AG09319 (cell line): Measurements from ENCODE around the gene MMS22L.

Experiments used
- DNase-seq: peaks from one replicate; pipeline ENCODE4 v3.0.0-alpha.2; 2010; ENCODE audit warnings: low read depth; ENCODE audit errors: extremely low read depth
- CTCF ChIP-seq: IDR thresholded peaks from 2 replicates; pipeline ENCODE4 v1.5.1; 2011; ENCODE audit warnings: low read depth, mild to moderate bottlenecking, inconsistent platforms, low read length, moderate library complexity

The MMS22L gene

GRCh38 chr6:97150932-97151331, 132.1 kb downstream of the MMS22L start:
- TF ChIP-seq CTCF, result no peak
- no peak for DNase-seq

DNA sequence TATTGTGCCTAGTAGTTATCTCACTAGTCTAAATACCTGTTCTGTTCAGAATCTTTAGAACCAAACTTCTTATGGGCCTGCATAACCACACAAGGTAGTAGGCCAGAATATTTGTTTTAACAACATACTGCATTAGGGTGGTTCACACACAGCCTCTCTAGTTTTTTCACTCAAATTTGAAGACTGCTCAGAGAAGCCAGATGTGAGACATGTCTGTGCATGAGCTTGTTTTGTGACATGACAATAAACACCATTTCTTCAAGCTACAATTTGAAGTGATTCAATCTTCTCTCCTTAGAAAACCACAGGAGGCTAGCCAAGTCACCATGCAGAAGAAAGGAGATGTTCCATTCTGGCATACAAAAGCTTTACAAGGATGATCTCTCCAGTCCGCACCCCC, 135.6 kb downstream of the MMS22L start:
- no peak for TF ChIP-seq CTCF

DNA sequence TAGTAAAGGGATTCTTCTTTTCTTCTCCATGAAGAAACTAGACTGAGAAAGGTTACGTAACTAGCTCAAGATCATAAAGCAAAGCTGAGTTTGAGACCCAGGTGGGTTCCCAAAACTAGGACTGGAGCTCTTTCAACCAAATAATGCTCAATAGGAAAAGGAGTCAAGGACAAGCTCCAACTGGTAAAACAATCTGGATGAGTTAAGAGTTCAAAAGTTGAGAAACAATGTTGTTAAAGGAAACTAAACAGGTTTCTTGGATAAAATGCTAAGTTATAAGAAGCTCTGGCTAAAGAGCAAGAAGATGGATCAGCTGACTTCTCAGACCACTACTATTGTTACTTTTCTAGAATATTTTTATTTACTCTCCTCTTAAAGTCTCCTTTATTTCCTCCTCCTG, 137.3 kb downstream of the MMS22L start:
- TF ChIP-seq CTCF, result no peak
- no peak for DNase-seq

More for the DNA sequence above, 135.6 kb downstream of the MMS22L start:
- DNase-seq, result no peak

DNA sequence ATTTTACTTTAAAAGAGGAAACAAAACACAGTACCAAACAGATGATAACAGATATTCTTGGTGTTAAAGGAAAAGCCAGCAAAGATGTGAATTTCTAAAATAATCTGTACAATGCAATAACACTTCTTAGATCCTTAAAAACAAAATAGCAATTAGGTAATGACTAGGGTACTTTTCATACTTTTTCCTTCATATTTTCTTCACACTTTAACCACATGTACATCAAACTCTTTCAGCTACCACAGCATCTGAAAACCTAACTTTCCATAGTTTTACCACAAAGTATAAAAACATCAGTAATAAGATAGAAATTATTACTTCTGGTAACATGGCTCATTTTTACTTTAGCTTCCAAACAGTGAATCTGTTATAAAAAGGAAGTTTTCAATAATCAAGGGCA, 141.3 kb downstream of the MMS22L start:
- no peak for DNase-seq
- no peak for TF ChIP-seq CTCF

DNA sequence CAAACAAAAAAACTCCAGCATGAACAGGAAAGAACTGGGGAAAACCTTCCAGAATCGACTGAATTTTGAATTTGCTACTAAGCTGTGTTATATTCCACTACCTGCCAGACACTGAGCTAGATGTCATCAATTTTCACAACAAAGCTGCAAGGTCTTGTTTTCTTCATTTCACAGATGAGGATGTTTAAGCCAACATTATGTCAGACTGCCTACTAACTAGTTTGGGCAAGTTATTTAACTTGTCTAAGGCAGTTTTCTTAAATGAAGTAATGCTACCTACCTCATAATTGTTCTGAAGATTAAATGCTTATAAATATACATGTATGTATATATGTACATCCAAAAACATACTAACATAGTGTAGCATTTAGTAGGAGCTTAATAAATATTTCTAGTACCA, 144.4 kb downstream of the MMS22L start:
- TF ChIP-seq CTCF, result no peak

DNA sequence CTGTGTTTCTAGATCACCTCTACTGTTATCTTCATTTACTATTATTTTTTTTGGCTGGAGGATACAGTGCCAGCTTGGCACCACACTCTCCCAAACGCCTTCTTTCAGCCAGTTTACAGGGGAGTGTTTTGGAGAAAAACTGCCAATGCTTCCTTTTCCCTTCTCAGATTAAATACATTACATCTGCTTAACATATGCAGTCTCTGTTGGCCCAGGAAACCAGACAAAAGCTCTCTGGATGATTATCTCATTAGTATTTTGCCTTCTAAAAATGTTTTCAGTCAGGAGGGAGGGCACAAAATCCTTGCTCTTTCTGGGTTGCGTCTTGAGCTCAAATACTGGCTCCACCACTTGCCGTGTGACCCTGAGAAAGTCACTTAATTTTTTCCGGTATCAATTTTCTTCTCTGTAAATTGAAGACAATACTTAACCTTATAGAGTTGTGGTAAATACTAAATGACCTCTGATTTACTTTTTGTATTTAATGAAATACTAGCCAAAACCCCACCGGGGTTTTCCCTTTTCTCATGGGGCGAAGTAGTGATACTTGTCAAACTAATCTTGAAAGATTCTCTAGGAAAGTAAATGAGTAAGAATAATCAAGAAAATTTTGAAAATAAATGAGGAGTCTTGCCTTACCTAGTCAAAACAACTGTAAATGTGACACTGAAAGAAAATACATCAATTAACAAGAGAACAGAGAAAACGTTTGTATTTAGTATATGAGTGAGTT, 146.2 kb downstream of the MMS22L start:
- no peak for DNase-seq
- TF ChIP-seq CTCF, result no peak

More for the DNA sequence above, 144.4 kb downstream of the MMS22L start:
- DNase-seq, result no peak

GRCh38 chr6:97133067-97133466, 149.9 kb downstream of the MMS22L start:
- no peak for TF ChIP-seq CTCF
- no peak for DNase-seq
